HL-60 (cell line): ENCODE data around the gene BANP.
"Not testable (repeated sequence)": the region's sequence is repeated elsewhere in the genome, so short reads cannot be mapped to it uniquely, and the experiment has no call there.

Experiments
- DNase-seq, 2 experiments: peaks; one replicate each; pipeline ENCODE4 v3.0.0-alpha.2; 2010 to 2020; ENCODE audit warnings: low read depth in 1 of 2, low spot score in 1 of 2
- H3K27ac ChIP-seq: fragments of 250-450 bp; sonication (Bioruptor Pico); replicated peaks from 2 replicates; pipeline ENCODE4 v1.5.1; 2020; ENCODE audit warnings: mild to moderate bottlenecking, moderate library complexity
- H3K27me3 ChIP-seq: fragments of 250-450 bp; sonication (Bioruptor Pico); 2 replicates; pipeline ENCODE4 v1.5.1; 2021; ENCODE audit warnings: mild to moderate bottlenecking, moderate library complexity; ENCODE audit not compliant: insufficient read depth, poor library complexity, severe bottlenecking
- H3K4me3 ChIP-seq: replicated peaks from 2 replicates; pipeline ENCODE4 v1.5.1; 2011; ENCODE audit warnings: mild to moderate bottlenecking, control low read depth, low read length; ENCODE audit not compliant: insufficient read depth
- GABPA ChIP-seq: IDR thresholded peaks from 2 replicates; pipeline ENCODE4 v1.6.1; 2012; ENCODE audit warnings: low read depth
- POLR2AphosphoS5 ChIP-seq: IDR thresholded peaks from 2 replicates; pipeline ENCODE4 v1.6.1; 2012; ENCODE audit warnings: low read depth
- SPI1 ChIP-seq: IDR thresholded peaks from 2 replicates; pipeline ENCODE4 v1.6.1; 2012; ENCODE audit warnings: low read depth, mild to moderate bottlenecking, borderline replicate concordance
- TF ChIP-seq, protein P1 (sequence below): IDR thresholded peaks from one replicate; pipeline ENCODE4 v1.5.1; 2011; ENCODE audit warnings: low read length, control low read depth, inconsistent platforms; ENCODE audit not compliant: insufficient read depth
- TF ChIP-seq, protein P2 (sequence below): IDR thresholded peaks from 2 replicates; pipeline ENCODE4 v1.6.1; 2012; ENCODE audit warnings: low read depth; ENCODE audit not compliant: insufficient replicate concordance

BANP gene

DNA sequence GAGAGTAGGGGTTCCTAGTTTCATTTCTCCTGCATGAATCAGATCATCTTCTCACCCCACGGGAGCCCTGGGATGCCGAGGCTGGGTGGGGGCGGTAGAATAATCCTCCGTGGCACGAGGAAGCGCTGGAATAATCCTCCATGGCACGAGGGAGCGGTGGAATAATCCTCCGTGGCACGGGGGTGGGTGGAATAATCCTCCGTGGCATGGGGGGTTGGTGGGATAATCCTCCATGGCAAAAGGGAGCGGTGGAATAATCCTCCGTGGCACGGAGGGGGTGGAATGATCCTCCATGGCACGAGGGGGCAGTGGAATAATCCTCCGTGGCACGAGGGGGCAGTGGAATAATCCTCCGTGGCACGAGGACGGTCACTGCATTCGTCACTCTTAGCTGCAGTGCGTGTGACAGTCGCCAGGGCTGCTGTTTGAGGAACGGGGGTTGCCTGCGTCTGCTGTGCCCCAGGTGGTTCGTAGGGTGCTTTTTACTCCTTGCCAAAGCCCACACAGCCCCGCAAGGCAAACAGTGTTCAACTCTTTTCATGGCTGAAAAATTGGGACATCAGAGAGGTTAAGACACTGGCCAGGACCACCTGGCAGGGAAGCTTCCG is 152.5 kb downstream of the BANP start:
- Histone ChIP-seq H3K27me3 (no peaks in the 10 kb centered on the region), H3K27ac (no peak overlapping the region), H3K4me3 (no peak overlapping the region)
- TF ChIP-seq, protein P1, sequence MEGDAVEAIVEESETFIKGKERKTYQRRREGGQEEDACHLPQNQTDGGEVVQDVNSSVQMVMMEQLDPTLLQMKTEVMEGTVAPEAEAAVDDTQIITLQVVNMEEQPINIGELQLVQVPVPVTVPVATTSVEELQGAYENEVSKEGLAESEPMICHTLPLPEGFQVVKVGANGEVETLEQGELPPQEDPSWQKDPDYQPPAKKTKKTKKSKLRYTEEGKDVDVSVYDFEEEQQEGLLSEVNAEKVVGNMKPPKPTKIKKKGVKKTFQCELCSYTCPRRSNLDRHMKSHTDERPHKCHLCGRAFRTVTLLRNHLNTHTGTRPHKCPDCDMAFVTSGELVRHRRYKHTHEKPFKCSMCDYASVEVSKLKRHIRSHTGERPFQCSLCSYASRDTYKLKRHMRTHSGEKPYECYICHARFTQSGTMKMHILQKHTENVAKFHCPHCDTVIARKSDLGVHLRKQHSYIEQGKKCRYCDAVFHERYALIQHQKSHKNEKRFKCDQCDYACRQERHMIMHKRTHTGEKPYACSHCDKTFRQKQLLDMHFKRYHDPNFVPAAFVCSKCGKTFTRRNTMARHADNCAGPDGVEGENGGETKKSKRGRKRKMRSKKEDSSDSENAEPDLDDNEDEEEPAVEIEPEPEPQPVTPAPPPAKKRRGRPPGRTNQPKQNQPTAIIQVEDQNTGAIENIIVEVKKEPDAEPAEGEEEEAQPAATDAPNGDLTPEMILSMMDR: no peak
- TF ChIP-seq, protein P2, sequence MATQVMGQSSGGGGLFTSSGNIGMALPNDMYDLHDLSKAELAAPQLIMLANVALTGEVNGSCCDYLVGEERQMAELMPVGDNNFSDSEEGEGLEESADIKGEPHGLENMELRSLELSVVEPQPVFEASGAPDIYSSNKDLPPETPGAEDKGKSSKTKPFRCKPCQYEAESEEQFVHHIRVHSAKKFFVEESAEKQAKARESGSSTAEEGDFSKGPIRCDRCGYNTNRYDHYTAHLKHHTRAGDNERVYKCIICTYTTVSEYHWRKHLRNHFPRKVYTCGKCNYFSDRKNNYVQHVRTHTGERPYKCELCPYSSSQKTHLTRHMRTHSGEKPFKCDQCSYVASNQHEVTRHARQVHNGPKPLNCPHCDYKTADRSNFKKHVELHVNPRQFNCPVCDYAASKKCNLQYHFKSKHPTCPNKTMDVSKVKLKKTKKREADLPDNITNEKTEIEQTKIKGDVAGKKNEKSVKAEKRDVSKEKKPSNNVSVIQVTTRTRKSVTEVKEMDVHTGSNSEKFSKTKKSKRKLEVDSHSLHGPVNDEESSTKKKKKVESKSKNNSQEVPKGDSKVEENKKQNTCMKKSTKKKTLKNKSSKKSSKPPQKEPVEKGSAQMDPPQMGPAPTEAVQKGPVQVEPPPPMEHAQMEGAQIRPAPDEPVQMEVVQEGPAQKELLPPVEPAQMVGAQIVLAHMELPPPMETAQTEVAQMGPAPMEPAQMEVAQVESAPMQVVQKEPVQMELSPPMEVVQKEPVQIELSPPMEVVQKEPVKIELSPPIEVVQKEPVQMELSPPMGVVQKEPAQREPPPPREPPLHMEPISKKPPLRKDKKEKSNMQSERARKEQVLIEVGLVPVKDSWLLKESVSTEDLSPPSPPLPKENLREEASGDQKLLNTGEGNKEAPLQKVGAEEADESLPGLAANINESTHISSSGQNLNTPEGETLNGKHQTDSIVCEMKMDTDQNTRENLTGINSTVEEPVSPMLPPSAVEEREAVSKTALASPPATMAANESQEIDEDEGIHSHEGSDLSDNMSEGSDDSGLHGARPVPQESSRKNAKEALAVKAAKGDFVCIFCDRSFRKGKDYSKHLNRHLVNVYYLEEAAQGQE: no peak
- TF ChIP-seq SPI1 (no peak), POLR2AphosphoS5 (no peak), GABPA (no peak)
- no peak for DNase-seq

DNA sequence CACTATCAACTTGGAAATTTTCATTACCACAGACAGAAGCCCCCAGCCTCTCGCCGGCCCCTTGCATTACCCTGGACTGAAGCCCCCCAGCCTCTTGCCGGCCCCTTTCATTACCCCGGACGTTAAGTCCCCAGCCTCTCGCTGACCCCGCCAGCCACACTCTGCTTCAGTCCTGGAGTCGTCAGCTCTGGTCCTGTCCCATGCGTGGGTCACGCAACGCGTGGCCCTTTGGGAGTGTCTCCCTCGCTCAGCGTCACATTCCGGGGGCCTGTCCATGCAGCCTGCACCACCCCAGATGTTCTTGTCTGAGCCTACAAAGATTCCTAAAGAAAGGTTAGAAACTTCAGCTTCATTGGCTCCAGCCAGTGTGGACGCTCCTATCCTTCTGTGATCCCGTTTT is 153.1 kb downstream of the BANP start:
- DNase-seq, H3K4me3 ChIP-seq, H3K27ac ChIP-seq, H3K27me3 ChIP-seq: not testable (repeated sequence)

DNA sequence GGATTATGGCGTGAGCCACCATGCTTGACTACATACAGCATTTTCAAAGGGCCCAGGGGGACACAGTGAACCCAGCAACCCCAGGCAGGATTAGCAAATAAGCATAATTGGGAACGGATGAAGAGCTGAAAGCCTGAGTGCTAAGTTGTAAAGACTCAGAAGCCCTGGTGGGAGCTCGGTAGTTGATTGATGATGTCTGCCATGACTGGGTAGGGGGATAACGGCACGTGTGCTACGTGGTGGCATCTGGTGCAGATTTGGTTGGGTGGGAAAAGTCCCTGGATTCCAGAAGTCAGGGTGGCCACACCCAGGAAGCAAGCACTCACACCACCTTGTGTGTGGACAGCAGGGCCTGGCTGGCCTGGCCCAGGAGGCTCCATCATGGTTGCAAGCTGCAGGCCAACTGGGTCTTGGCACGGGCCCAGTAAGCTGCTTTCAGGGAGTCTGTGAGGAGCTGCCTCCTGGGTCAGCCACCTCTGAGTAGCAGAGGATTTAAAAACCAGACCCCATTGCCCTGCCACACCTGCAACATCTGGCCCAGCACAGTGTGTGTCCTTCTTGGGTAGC is 154.4 kb downstream of the BANP start:
- DNase-seq, H3K27ac ChIP-seq, H3K27me3 ChIP-seq, H3K4me3 ChIP-seq: not testable (repeated sequence)

DNA sequence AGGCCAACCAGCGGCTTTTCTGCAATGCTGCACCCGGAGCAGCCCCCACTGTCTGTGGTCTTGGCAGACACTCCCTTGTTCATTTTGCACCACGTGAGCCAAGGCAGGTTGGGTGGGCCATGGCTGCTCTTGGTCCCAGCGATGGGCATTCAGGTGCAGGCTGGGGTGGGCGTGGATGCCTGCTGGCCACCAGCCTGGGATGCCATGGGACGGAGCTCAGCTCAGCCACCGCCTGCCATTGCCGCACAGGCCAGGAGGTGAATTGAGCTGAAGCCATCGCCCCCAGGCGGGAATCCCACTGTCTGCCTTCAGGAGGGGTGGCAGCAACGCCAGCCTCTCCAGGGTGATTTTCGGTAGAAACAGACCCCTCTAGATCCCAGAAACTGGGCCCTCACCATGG is 155.3 kb downstream of the BANP start:
- H3K27me3 ChIP-seq, DNase-seq, H3K4me3 ChIP-seq, H3K27ac ChIP-seq: not testable (repeated sequence)

DNA sequence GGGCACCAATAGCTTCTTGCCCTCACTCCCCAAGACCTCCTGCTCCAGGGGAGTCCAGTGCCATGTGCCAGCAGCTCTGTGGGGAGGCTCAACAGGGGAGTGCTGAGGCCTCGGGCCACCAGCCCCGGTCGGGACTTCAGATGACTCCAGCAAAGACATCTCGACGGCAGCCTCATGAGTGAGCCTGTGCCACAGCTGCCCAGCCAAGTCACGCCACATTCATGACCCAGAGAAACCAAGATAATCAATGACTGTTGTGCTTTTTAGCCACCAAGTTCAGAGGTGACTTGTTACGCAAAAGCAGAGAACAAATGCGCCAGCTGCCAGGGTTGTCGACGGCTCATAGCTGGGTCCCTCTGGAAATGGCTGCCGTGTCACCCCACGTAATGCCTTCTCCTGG is 157.5 kb downstream of the BANP start:
- Histone ChIP-seq H3K27ac (no peak overlapping the region), H3K27me3 (no peaks in the 10 kb centered on the region), H3K4me3 (no peak overlapping the region)
- DNase-seq: no peak
- TF ChIP-seq, protein P1: no peak
- TF ChIP-seq, protein P2: no peak
- no peak for TF ChIP-seq GABPA
- no peak for TF ChIP-seq POLR2AphosphoS5
- no peak for TF ChIP-seq SPI1

DNA sequence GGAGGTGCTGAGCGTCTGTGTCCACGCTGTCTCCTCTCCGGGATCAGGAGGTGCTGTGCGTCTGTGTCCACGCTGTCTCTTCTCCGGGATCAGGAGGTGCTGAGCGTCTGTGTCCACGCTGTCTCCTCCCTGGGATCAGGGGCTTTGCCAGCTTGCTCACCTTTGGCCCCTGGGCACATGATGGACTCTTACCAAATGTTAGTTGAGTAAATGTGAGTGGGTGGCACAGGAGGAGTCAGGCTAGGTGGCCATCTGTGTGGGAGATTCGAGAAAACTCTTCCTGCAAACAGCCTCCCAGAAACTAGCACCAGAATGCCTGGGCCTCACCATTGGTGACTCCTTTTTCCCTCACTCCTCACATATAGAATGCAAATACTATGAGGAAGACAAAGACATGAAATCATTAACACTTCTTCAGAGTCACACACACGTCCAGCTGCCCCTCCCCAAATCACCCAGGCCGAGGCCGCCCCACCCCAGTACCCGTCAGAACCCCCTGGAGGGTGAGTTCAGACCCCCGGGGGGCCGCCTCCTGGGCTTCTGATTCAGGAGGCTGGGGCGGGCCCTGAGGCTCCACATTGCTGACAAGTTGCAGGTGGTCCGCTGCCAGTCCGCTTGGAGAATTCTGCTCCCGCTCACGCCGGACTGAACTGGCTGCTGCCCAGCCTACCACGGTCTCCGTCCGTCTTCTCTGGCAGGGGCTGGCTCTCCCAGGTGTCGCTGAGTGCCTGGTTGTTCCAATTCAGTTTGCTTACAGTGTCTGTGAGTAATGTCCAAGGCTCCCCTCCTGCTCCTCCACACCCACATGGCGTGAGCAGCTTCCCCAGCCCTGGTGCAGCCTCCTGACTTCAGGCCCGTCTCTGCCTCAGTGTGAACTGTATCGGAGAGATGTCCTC is 158.7 kb downstream of the BANP start:
- H3K27ac ChIP-seq, H3K27me3 ChIP-seq: not testable (repeated sequence)

DNA sequence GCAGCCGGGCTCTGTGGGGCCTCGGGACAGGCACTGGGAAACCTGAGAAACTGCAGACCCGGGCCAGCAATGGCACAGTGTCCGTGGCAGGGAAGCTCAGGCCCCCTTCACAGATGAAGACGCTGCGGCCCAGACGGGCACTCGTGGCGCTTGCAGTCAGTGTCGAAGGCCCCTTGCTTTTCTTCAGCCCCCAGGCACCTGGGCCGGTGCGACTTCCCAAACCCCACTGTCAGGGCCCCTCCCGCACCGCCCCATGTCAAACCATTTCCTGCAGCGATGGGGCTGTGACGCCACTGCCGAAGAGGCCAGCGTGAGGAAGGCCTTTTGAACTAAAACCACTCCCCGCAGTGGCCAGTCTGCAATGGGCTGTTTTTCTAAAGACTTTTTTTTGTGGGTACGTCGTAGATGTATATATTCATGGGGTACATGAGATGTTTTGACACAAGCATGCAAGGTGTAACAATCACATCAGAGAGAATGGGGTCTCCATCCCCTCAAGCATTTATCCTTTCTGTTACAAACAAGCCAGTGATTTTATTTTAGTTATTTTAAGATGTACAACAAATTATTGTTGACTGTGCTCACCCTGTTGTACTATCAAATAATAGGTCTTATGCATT is 159.8 kb downstream of the BANP start:
- DNase-seq, H3K4me3 ChIP-seq, H3K27me3 ChIP-seq, H3K27ac ChIP-seq: not testable (repeated sequence)

More for the DNA sequence above, 158.7 kb downstream of the BANP start:
- not testable (repeated sequence) for H3K4me3 ChIP-seq, DNase-seq

DNA sequence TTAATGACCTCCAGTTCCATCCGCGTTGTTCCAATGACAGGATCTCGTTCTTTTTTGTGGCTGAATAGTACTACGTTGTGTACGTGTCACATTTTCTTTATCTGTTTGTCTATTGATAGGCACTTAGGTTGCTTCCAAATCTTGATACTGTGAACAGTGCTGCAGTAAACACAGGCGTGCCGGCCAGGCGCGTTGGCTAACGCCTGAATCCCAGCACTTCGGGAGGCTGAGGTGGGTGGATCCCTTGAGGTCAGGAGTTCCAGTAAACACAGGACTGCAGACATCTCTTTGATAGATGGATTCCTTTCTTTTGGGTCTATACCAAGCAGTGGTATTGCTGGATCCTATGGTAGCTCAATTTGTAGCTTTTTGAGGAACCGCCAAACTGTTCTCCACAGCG is 160.7 kb downstream of the BANP start:
- not testable (repeated sequence) for H3K27me3 ChIP-seq, H3K27ac ChIP-seq, DNase-seq, H3K4me3 ChIP-seq
